Measurements from ENCODE around the gene XRCC5.

The XRCC5 gene

GRCh38 chr2:216148983-216149382 is 39.8 kb downstream of the XRCC5 start:
- no peaks in the 10 kb centered on the region for H3K9me3 ChIP-seq
- H3K36me3 ChIP-seq, result peaks cover 61 to 100% (median 88%) of the 10 kb centered on the region in 3 donors

DNA sequence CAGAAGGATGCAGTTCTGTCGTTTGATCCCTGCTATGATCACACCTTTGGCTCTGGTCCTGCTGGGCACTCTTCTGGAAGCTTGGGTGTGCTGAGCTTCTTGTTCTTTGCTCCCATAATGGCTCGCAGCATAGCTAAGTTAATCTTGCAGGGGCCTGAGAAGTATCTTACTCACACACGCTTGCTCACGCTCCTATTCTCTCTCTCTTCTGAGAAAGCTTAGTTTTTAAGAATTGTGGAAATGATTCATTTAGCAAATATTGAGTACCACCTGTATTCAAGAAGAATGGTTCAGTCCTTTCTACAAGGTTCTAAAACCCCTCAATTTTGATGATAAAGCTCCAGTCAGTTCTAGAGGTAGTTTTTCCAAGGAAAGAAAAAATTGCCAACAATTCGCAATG is 40.6 kb downstream of the XRCC5 start:
- H3K36me3 ChIP-seq, result peaks cover 61 to 100% (median 81%) of the 10 kb centered on the region in 3 donors
- H3K9me3 ChIP-seq, result no peaks in the 10 kb centered on the region
- no peak overlapping the region for H3K27ac ChIP-seq
- H3K4me1 ChIP-seq, result no peaks in the 10 kb centered on the region
- TF ChIP-seq, protein P1, sequence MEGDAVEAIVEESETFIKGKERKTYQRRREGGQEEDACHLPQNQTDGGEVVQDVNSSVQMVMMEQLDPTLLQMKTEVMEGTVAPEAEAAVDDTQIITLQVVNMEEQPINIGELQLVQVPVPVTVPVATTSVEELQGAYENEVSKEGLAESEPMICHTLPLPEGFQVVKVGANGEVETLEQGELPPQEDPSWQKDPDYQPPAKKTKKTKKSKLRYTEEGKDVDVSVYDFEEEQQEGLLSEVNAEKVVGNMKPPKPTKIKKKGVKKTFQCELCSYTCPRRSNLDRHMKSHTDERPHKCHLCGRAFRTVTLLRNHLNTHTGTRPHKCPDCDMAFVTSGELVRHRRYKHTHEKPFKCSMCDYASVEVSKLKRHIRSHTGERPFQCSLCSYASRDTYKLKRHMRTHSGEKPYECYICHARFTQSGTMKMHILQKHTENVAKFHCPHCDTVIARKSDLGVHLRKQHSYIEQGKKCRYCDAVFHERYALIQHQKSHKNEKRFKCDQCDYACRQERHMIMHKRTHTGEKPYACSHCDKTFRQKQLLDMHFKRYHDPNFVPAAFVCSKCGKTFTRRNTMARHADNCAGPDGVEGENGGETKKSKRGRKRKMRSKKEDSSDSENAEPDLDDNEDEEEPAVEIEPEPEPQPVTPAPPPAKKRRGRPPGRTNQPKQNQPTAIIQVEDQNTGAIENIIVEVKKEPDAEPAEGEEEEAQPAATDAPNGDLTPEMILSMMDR (IDR thresholded peaks at IDR 0.05), result no peak
- DNase-seq, result no peak
- no peak overlapping the region for H3K4me3 ChIP-seq
- no peaks in the 10 kb centered on the region for H3K27me3 ChIP-seq
- intact Hi-C loops (cut with DNase I; ENCODE audit: low total_unique reads), result no loop called here

More at GRCh38 chr2:216148983-216149382, 39.8 kb downstream of the XRCC5 start:
- no peak overlapping the region for H3K27ac ChIP-seq
- H3K4me1 ChIP-seq, result no peaks in the 10 kb centered on the region
- no peak for DNase-seq
- H3K4me3 ChIP-seq, result no peak overlapping the region
- intact Hi-C loops (cut with DNase I; ENCODE audit: low total_unique reads), result no loop called here
- TF ChIP-seq, protein P1 (IDR thresholded peaks at IDR 0.05), result no peak
- H3K27me3 ChIP-seq, result no peaks in the 10 kb centered on the region

DNA sequence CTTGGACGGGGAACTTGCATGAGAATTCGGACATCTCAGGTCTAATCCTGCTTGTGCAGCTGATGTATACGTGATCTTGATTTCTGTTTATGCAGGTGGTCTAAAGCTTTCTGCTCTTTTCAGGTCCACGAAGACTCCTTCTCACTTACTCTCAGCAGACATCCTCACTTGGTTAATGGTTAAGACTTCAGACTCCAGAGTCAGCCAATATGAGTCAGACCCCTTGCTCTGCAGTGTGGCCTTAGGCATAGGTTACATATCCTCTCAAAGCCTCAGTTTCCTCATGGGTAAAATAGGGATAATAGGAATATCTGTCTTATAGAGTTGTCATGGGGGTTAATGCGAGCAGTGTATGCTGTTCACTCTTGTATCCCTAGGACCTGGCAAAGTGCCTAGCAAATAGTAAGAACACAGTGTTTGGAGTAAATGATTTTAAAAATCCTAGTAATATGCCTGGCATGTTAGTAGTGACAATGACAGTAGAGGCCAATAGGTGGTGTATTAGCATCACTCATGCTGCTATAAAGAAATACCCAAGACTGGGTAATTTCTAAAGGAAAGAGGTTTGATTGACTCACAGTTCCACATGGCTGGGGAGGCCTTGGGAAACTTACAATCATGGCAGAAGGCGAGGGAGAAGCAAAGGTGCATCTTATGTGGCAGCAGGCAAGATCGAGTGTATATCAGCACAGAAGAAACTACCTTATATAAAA is 42.3 kb downstream of the XRCC5 start:
- H3K27ac ChIP-seq, result no peak overlapping the region
- H3K9me3 ChIP-seq, result no peaks in the 10 kb centered on the region
- H3K27me3 ChIP-seq, result no peaks in the 10 kb centered on the region
- H3K4me3 ChIP-seq, result no peak overlapping the region
- DNase-seq, result no peak
- intact Hi-C loops (cut with DNase I; ENCODE audit: low total_unique reads), result no loop called here
- TF ChIP-seq, protein P1 (IDR thresholded peaks at IDR 0.05), result no peak
- no peaks in the 10 kb centered on the region for H3K4me1 ChIP-seq
- peaks cover 66 to 100% (median 81%) of the 10 kb centered on the region in 3 donors for H3K36me3 ChIP-seq

DNA sequence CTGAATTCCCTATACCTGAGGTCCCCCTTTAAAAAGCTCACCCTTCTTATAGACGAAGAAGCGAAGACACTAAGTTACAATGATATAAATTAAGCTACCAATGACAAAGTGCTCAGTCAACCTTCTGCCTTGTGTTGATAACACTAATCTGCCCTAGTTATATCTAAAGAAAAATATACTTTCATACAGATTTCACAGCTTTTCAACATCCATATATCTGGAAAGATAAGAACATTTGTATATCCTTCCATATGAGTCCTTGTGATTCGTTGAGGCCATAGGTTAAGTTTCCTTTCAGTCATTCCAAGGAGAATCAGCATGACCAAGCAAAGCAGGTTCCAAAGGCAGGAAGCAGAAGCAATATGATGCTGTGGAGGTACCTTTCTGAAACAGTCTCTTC is 46.8 kb downstream of the XRCC5 start:
- Histone ChIP-seq H3K4me1 (no peaks in the 10 kb centered on the region), H3K27ac (no peak overlapping the region), H3K9me3 (no peaks in the 10 kb centered on the region), H3K36me3 (peaks cover 63 to 90% (median 64%) of the 10 kb centered on the region in 3 donors), H3K27me3 (no peaks in the 10 kb centered on the region), H3K4me3 (no peak overlapping the region)
- intact Hi-C loops (cut with DNase I; ENCODE audit: low total_unique reads), result no loop called here
- TF ChIP-seq, protein P1 (IDR thresholded peaks at IDR 0.05), result no peak
- no peak for DNase-seq

GRCh38 chr2:216156822-216157221 is 47.7 kb downstream of the XRCC5 start:
- no peaks in the 10 kb centered on the region for H3K9me3 ChIP-seq
- H3K27me3 ChIP-seq, result no peaks in the 10 kb centered on the region
- H3K4me1 ChIP-seq, result no peaks in the 10 kb centered on the region
- DNase-seq, result no peak
- no peak overlapping the region for H3K27ac ChIP-seq
- H3K36me3 ChIP-seq, result peaks cover 63 to 90% (median 65%) of the 10 kb centered on the region in 3 donors
- intact Hi-C loops (cut with DNase I; ENCODE audit: low total_unique reads), result no loop called here
- H3K4me3 ChIP-seq, result no peak overlapping the region
- TF ChIP-seq, protein P1 (IDR thresholded peaks at IDR 0.05), result no peak
